Breast epithelium (tissue), 3 donors: Measurements from ENCODE around the gene ZSWIM6.

ENCODE experiments used
- POLR2A ChIP-seq: fragments of 450-650 bp; IDR thresholded peaks from one replicate; pipeline ENCODE4 v1.6.1; 2016; ENCODE audit warnings: antibody characterized with exemption, mild to moderate bottlenecking, moderate library complexity
- POLR2AphosphoS5 ChIP-seq, 3 donors: sonication (generic); formaldehyde crosslinking; IDR thresholded peaks; one replicate each; pipeline ENCODE4 v1.6.1; 2017; ENCODE audit warnings: antibody characterized with exemption in 3 of 3
- TF ChIP-seq, protein P1 (sequence below), 3 donors: fragments of 450-650 bp; IDR thresholded peaks; one replicate each; pipeline ENCODE4 v1.5.1; 2016 to 2017; ENCODE audit warnings: antibody characterized with exemption in 3 of 3, mild to moderate bottlenecking in 3 of 3, moderate library complexity in 3 of 3

DNA sequence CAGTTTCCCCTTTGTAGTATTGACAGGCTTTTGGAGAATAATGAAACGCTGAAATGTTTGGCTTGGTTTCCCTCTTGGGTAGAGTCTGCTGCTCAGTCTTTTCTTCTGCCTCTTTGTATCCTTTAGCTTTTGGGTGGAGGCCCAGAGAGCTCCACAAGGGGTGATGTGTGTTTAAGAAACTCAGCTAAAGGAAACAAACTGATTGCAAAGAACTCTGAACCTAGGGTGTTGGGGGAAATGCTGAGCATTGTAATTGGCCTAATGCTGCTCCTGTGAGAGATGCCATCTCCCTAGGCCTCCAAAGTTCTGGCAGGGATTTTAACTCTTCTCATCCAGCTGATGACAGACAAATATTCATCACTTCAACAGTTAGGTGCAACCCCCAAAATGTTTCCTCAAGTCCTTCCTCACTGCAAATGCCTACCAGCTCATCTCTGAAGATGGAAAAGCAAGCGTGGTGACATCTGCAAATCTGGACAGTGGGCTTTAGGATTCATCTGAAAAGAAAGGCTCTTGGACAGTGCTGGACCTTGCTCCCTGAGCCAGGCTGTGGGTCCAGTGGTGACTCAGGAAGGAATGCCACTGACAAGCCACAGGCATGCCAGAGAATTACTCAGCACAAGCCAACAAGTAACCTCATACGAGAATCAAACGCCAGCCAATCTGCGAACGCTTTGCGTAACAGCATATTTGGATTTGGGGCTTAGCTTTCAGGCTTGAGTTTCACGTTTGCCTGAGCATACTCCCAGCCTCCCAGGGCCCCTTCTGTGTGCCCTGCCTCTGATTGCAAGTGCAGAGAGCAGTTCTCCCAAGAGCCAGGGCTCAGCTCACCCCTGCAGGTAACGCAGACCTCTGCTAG lies 30.5 kb upstream of the ZSWIM6 start:
- TF ChIP-seq POLR2A (no peak), POLR2AphosphoS5 (IDR thresholded peaks at IDR 0.05) (peak in 1 of 3 donors; percentile 35)
- TF ChIP-seq, protein P1, sequence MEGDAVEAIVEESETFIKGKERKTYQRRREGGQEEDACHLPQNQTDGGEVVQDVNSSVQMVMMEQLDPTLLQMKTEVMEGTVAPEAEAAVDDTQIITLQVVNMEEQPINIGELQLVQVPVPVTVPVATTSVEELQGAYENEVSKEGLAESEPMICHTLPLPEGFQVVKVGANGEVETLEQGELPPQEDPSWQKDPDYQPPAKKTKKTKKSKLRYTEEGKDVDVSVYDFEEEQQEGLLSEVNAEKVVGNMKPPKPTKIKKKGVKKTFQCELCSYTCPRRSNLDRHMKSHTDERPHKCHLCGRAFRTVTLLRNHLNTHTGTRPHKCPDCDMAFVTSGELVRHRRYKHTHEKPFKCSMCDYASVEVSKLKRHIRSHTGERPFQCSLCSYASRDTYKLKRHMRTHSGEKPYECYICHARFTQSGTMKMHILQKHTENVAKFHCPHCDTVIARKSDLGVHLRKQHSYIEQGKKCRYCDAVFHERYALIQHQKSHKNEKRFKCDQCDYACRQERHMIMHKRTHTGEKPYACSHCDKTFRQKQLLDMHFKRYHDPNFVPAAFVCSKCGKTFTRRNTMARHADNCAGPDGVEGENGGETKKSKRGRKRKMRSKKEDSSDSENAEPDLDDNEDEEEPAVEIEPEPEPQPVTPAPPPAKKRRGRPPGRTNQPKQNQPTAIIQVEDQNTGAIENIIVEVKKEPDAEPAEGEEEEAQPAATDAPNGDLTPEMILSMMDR (IDR thresholded peaks at IDR 0.05): no peak
